GM21367 (cell line): ENCODE data around the gene SIRT4.
"Not testable (repeated sequence)": the region's sequence is repeated elsewhere in the genome, so short reads cannot be mapped to it uniquely, and the experiment has no call there.

Experiments used
- ATAC-seq: cut with Tn5 transposase; IDR thresholded peaks from one replicate; pipeline ENCODE4 v1.9.1; 2021; ENCODE audit not compliant: unreplicated experiment

The SIRT4 gene

GRCh38 chr12:120301962-120302815 lies at the start of gene SIRT4:
Gene SIRT4 (plus strand): TSS chr12:120302321. CDS start chr12:120303562, 1,241 bp downstream.
- peak; percentile 93 for ATAC-seq

- ATAC-seq = not testable (repeated sequence)
Observed at GRCh38 chr12:120253313-120253712, 48.8 kb upstream of the SIRT4 start.

- ATAC-seq = no peak
Observed at GRCh38 chr12:120254809-120255208, 47.3 kb upstream of the SIRT4 start.

GRCh38 chr12:120257041-120257821 lies 44.9 kb upstream of the SIRT4 start:
- ATAC-seq = no peak

GRCh38 chr12:120258323-120258896 lies 43.7 kb upstream of the SIRT4 start:
- no peak for ATAC-seq

GRCh38 chr12:120259418-120260202 lies 42.5 kb upstream of the SIRT4 start:
- ATAC-seq = no peak

- ATAC-seq = no peak
Observed at GRCh38 chr12:120260607-120261006, 41.5 kb upstream of the SIRT4 start.

- ATAC-seq = no peak
Observed at GRCh38 chr12:120261951-120262851, 39.9 kb upstream of the SIRT4 start.

- no peak for ATAC-seq
Observed at GRCh38 chr12:120262852-120263747, 39.0 kb upstream of the SIRT4 start.

GRCh38 chr12:120263748-120264085 lies 38.4 kb upstream of the SIRT4 start:
- no peak for ATAC-seq

GRCh38 chr12:120264086-120264903 lies 37.8 kb upstream of the SIRT4 start:
- ATAC-seq = no peak

GRCh38 chr12:120264904-120265472 lies 37.1 kb upstream of the SIRT4 start:
- no peak for ATAC-seq

GRCh38 chr12:120265473-120266179 lies 36.5 kb upstream of the SIRT4 start, which contains the start of gene PXN:
Gene PXN (minus strand): TSS chr12:120265730. CDS start chr12:120265629, 101 bp downstream.
- peak; percentile 75 for ATAC-seq

- ATAC-seq = no peak
Observed at GRCh38 chr12:120266180-120266870, 35.8 kb upstream of the SIRT4 start.

- no peak for ATAC-seq
Observed at GRCh38 chr12:120267736-120268135, 34.4 kb upstream of the SIRT4 start.

GRCh38 chr12:120276734-120277133 lies 25.4 kb upstream of the SIRT4 start:
- ATAC-seq = no peak
